ENCODE results near the gene RTN4R.

RTN4R gene

DNA sequence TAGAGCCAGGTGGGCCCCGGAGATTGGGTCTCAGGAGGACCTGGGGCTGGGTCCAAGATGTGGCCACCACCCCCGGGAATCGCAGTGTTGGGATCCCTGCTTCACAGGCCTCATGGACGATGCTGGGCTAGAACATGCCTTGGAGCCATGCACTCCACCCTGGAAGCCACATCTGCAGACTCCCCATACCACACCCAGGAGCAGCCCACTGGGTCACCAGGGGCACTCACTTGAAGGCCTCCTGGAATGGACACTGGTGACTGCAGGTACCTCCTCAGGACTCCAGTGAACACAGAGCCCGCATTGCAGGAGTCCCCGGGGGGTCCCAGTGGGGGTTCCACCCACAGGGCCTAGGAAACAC, 25.0 kb downstream of the RTN4R start:
- Histone ChIP-seq H2AFZ (ENCODE audit: low read length, unreplicated experiment) (peak overlapping the region; percentile 73), H3K4me3 (ENCODE audit: low read depth, low read length) (no peak overlapping the region), H3K4me1 (ENCODE audit: control insufficient read depth, insufficient read depth, low read length, unreplicated experiment) (peaks cover 4% of the 10 kb centered on the region), H3K36me3 (ENCODE audit: insufficient read depth, low read length) (no peaks in the 10 kb centered on the region), H3K79me2 (ENCODE audit: control insufficient read depth, insufficient read depth, low read length, unreplicated experiment) (no peaks in the 10 kb centered on the region), H3K27ac (ENCODE audit: low read depth, low read length) (no peak overlapping the region), H3K27me3 (ENCODE audit: insufficient read depth, low read length) (no peaks in the 10 kb centered on the region)

DNA sequence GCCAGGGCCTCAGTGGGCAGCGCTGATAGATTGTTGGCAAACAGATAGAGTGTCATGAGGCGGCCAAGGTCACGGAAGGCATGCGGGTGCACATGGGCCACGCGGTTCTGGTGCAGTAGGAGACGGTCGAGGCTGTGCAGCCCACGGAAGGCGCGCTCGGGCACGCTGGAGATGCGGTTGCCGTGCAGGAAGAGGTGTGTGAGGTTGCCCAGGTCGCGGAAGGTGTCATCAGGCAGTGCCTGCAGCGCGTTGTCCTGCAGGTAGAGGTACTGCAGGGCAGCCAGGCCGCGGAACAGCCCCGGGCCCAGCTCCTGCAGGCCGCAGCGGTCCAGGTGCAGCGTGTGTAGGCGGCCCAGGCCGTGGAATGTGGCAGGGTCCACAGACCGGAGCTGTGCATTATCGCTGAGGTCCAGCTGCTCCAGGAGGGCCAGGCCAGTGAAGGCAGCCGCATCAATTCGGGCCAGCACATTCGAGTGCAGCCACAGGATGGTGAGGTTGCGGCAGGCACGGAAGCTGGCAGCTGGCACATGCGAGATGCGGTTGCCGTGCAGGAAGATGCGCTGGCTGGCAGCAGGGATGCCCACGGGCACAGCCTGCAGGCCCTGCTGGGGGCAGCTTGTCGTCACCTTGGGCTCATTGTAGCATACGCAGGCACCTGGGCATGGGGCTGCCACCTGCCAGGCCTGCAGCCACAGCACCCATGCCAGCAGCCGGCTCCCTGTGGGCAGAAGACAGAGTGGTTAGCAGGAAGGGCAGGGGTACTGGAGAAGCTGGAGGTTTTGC, 25.5 kb downstream of the RTN4R start:
- no peak overlapping the region for H2AFZ ChIP-seq (ENCODE audit: low read length, unreplicated experiment)
- H3K79me2 ChIP-seq (ENCODE audit: control insufficient read depth, insufficient read depth, low read length, unreplicated experiment) = no peaks in the 10 kb centered on the region
- no peaks in the 10 kb centered on the region for H3K27me3 ChIP-seq (ENCODE audit: insufficient read depth, low read length)
- peaks cover 4% of the 10 kb centered on the region for H3K4me1 ChIP-seq (ENCODE audit: control insufficient read depth, insufficient read depth, low read length, unreplicated experiment)
- H3K4me3 ChIP-seq (ENCODE audit: low read depth, low read length) = no peak overlapping the region
- no peak overlapping the region for H3K27ac ChIP-seq (ENCODE audit: low read depth, low read length)
- H3K36me3 ChIP-seq (ENCODE audit: insufficient read depth, low read length) = no peaks in the 10 kb centered on the region

DNA sequence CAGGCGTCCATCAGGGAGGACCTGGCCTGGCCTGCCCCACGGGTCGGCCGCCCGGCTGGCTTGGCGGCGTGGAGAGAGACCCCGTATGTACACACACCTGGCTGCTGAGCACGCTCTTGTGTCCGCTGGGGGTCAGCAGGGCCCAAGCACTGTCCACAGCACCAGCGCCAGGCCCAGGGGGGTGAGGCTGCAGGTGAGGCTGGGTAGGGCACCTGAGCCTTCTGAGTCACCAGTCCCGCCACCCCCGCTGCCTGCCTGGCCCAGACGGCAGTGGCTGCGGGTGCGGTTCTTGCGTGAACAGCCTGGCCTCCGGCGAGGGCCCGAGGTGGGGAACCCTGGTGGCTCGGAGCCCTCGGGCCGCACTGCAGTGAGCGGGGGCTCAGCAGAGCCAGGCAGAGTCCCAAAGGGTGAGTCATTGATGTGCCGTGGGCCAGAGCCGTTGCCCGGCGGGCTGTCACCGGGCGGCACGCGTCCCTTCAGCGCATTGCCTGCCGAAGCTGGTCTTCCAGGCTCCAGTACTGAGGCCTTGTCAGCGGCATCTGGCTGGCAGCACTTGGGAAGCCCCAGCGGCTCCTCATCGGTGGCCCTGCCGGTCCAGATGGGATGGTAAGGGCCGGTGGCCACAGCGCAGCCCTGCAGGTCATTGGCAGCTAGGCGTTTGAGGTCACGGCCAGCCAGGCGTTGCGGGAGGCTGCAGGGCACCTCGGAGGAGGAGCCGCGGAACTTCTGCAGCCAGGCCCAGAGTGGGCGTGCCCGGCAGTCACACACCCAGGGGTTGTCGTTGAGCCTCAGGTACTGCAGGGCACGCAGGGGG, 26.3 kb downstream of the RTN4R start:
- Histone ChIP-seq H2AFZ (ENCODE audit: low read length, unreplicated experiment) (no peak overlapping the region), H3K4me3 (ENCODE audit: low read depth, low read length) (no peak overlapping the region), H3K4me1 (ENCODE audit: control insufficient read depth, insufficient read depth, low read length, unreplicated experiment) (peaks cover 4% of the 10 kb centered on the region), H3K79me2 (ENCODE audit: control insufficient read depth, insufficient read depth, low read length, unreplicated experiment) (no peaks in the 10 kb centered on the region), H3K36me3 (ENCODE audit: insufficient read depth, low read length) (no peaks in the 10 kb centered on the region), H3K27ac (ENCODE audit: low read depth, low read length) (no peak overlapping the region), H3K27me3 (ENCODE audit: insufficient read depth, low read length) (no peaks in the 10 kb centered on the region)

DNA sequence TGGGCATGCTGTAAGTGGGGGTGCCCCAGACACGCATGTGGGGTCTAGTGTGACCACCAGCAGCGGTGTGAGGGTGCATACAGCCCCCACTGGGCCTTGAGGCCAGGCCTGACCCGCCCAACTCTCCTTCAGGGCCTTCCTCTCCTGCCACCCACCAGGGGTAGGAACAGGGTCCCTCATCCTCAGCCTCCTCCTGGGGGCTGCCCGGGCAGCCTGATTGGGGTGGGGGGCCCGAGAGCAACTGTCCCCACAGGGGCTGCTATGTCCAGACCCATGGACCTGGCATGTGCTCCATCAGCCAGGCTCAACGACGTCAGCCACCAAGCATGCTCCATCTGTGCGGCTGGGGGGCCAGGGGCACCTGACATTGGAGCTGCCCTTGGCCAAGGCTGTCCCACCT, 27.2 kb downstream of the RTN4R start:
- no peak overlapping the region for H2AFZ ChIP-seq (ENCODE audit: low read length, unreplicated experiment)
- no peak overlapping the region for H3K27ac ChIP-seq (ENCODE audit: low read depth, low read length)
- no peak overlapping the region for H3K4me3 ChIP-seq (ENCODE audit: low read depth, low read length)
- no peaks in the 10 kb centered on the region for H3K79me2 ChIP-seq (ENCODE audit: control insufficient read depth, insufficient read depth, low read length, unreplicated experiment)
- no peaks in the 10 kb centered on the region for H3K27me3 ChIP-seq (ENCODE audit: insufficient read depth, low read length)
- peaks cover 4% of the 10 kb centered on the region for H3K4me1 ChIP-seq (ENCODE audit: control insufficient read depth, insufficient read depth, low read length, unreplicated experiment)
- H3K36me3 ChIP-seq (ENCODE audit: insufficient read depth, low read length) = no peaks in the 10 kb centered on the region

DNA sequence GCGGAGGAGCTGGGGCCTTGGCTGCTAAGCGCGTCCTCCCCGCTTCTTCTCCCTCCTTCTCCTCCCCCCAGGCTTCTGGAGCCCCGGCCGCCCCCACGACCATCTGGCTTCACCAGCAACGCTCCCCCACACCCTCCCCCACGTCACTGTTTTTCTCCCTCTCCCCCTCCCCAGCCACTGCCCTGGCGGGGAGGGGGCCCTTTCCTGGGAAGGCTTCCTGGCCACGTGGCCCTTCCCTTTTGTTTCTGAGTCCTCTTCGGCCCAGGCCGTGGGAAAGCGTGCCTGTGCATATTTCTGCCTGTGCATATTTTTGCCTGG, 27.7 kb downstream of the RTN4R start:
- peaks cover 4% of the 10 kb centered on the region for H3K4me1 ChIP-seq (ENCODE audit: control insufficient read depth, insufficient read depth, low read length, unreplicated experiment)
- H2AFZ ChIP-seq (ENCODE audit: low read length, unreplicated experiment) = no peak overlapping the region
- H3K79me2 ChIP-seq (ENCODE audit: control insufficient read depth, insufficient read depth, low read length, unreplicated experiment) = no peaks in the 10 kb centered on the region
- no peaks in the 10 kb centered on the region for H3K27me3 ChIP-seq (ENCODE audit: insufficient read depth, low read length)
- no peak overlapping the region for H3K27ac ChIP-seq (ENCODE audit: low read depth, low read length)
- no peaks in the 10 kb centered on the region for H3K36me3 ChIP-seq (ENCODE audit: insufficient read depth, low read length)
- no peak overlapping the region for H3K4me3 ChIP-seq (ENCODE audit: low read depth, low read length)

DNA sequence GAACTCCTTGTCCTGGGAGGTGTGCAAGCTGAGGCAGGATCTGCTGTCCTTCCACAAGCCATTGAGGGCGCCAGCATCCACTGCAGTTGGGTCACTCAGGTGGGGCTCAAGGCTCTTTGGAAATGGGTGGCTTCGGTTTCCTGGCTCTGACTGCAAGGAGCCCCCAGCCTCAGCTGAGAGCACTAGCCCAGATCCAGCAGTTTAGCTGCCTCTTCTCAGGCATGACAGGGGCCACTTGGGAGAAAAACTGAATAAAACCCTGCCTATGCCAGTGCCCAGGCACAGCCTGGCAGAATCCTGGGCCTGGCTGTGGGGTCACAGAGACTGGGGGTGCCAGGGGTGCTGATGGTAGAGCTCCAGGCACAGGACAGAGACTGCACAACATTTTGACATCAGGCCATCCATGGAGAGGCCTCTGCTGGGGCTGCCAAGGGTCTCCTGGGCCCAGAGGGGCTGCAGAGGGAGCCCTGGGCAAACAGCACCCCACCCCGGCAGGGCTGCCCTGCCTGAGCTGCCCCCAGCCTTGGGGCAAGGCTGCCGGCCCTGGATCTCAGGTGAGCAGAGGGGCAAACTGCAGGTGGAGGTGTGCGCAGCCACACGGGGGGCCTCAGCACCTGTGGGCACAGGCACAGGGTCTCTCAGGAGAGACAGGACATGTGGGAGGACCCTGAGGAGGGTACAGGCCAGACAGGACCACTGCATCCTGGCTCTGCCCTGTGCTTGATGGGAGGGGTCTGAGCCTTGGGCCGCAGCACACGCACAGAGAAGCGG, 28.3 kb downstream of the RTN4R start:
- no peaks in the 10 kb centered on the region for H3K27me3 ChIP-seq (ENCODE audit: insufficient read depth, low read length)
- no peaks in the 10 kb centered on the region for H3K79me2 ChIP-seq (ENCODE audit: control insufficient read depth, insufficient read depth, low read length, unreplicated experiment)
- peaks cover 4% of the 10 kb centered on the region for H3K4me1 ChIP-seq (ENCODE audit: control insufficient read depth, insufficient read depth, low read length, unreplicated experiment)
- H3K4me3 ChIP-seq (ENCODE audit: low read depth, low read length) = no peak overlapping the region
- H3K27ac ChIP-seq (ENCODE audit: low read depth, low read length) = no peak overlapping the region
- no peak overlapping the region for H2AFZ ChIP-seq (ENCODE audit: low read length, unreplicated experiment)
- no peaks in the 10 kb centered on the region for H3K36me3 ChIP-seq (ENCODE audit: insufficient read depth, low read length)

DNA sequence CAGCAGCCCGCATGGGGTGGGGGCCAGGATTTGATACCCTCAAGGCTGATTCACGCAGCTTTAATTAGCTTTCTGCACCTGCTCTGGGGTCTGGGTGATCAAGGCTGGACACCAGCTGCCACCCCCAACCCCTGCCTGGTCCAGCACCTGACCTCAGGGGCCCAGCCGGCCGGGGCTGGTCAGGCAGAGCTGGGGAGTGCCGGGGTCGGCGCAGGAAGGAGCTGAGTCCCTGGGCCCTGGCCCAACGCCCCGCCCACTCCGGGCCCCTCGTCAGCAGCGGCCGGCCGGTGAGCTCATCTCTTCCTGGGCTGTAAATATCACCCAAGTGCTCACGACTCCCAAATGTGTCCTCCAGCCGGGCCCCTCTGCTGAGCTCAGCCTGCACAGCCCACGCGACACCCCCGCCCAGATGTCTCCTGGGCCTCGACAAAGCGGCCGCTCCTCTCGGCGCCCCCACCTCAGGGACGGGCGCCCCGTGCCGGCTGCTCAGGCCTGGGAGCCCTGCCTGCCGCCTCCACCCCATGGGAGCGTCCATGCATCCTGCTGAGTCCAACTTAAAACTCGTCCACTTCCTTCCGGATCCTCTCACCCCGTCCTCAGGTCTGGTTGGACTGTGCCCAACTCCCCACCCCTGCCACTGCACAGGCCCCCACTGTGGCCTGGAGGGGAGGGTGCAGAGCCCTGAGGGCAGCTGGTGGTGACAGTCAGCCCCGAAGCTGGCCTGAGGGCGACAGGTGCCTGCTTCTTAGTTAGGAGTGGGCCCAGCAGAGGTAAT, 29.0 kb downstream of the RTN4R start:
- Histone ChIP-seq H3K4me3 (ENCODE audit: low read depth, low read length) (no peak overlapping the region), H3K36me3 (ENCODE audit: insufficient read depth, low read length) (no peaks in the 10 kb centered on the region), H3K27ac (ENCODE audit: low read depth, low read length) (no peak overlapping the region), H2AFZ (ENCODE audit: low read length, unreplicated experiment) (no peak overlapping the region), H3K79me2 (ENCODE audit: control insufficient read depth, insufficient read depth, low read length, unreplicated experiment) (no peaks in the 10 kb centered on the region), H3K4me1 (ENCODE audit: control insufficient read depth, insufficient read depth, low read length, unreplicated experiment) (peaks cover 4% of the 10 kb centered on the region), H3K27me3 (ENCODE audit: insufficient read depth, low read length) (no peaks in the 10 kb centered on the region)

DNA sequence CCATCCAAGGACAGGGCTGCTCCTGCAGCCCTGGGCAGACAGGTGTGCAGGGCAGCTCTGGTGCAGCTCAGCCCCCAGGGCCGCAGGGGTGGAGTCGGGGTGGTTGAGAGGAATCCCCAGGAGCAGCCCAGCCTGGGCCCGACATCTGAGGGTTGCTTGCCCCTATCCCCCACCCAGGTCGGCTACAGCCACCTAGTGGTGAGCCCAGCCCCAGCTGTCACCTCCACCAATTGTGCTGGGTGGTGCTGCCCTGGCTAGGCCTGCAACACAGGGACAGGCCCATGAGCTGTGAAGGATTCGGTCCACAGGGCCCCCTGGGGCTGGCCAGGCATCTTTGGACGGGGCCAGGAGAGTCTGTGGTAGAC, 29.6 kb downstream of the RTN4R start:
- H3K27me3 ChIP-seq (ENCODE audit: insufficient read depth, low read length) = no peaks in the 10 kb centered on the region
- H3K36me3 ChIP-seq (ENCODE audit: insufficient read depth, low read length) = no peaks in the 10 kb centered on the region
- H3K27ac ChIP-seq (ENCODE audit: low read depth, low read length) = no peak overlapping the region
- peaks cover 4% of the 10 kb centered on the region for H3K4me1 ChIP-seq (ENCODE audit: control insufficient read depth, insufficient read depth, low read length, unreplicated experiment)
- H3K4me3 ChIP-seq (ENCODE audit: low read depth, low read length) = no peak overlapping the region
- no peak overlapping the region for H2AFZ ChIP-seq (ENCODE audit: low read length, unreplicated experiment)
- H3K79me2 ChIP-seq (ENCODE audit: control insufficient read depth, insufficient read depth, low read length, unreplicated experiment) = no peaks in the 10 kb centered on the region

DNA sequence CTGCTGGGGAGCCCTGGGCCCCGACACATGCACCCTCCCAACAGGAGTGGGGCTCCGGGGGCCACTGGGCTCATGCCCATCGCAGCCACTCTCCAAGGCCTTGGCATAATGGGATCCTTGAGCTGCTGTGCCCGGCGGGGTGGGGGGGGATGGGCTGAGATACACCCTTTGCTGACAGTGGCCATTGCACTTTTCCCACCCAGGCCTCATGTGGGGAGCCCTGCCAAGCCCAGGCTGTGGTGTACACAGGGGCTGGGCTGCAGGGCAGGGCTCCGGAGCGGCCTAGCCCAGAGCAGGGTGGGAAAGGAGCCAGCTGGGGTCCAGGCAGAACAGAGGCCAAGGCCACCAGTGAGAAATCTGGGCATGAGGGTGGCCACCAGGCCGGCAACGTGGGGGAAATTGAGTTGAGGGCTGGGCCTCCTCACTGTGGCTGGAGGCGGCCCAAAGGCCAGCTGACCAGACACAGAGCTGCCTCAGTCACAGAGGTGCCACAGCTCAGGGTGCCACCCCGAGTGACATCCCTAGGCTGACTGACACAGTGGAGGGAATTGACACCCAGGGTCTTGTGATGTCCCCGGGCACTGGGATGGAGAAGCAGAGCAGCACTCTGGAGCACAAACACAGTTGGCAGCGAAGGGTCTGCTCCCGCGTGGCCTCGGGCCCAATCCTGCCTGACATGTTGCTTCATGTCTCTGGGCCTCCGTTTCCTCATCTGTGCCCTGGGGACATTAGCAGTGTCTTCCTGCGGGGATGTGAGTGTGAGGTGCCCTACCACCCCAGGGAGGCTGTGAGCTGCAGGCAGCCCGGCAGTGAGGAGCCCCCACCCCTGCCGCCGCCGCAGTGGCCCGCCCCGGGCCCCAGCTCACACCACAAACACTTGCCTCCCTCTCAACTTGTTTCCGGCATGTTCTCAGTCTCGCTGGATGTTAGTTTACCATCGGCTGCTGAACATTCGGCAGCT, 30.4 kb downstream of the RTN4R start:
- H3K27me3 ChIP-seq (ENCODE audit: insufficient read depth, low read length) = no peaks in the 10 kb centered on the region
- H3K27ac ChIP-seq (ENCODE audit: low read depth, low read length) = no peak overlapping the region
- H3K79me2 ChIP-seq (ENCODE audit: control insufficient read depth, insufficient read depth, low read length, unreplicated experiment) = no peaks in the 10 kb centered on the region
- H3K4me1 ChIP-seq (ENCODE audit: control insufficient read depth, insufficient read depth, low read length, unreplicated experiment) = no peaks in the 10 kb centered on the region
- no peak overlapping the region for H2AFZ ChIP-seq (ENCODE audit: low read length, unreplicated experiment)
- H3K4me3 ChIP-seq (ENCODE audit: low read depth, low read length) = no peak overlapping the region
- H3K36me3 ChIP-seq (ENCODE audit: insufficient read depth, low read length) = no peaks in the 10 kb centered on the region
